Skeletal muscle cell (primary cell): ENCODE measurements around the gene PRM2.

Source experiments
- DNase-seq: peaks from one replicate; pipeline ENCODE4 v3.0.0-alpha.2; 2010; ENCODE audit warnings: low read depth
- H3K4me3 ChIP-seq: 2 replicates; pipeline ENCODE4 v1.5.1; 2011; ENCODE audit warnings: low read depth, mild to moderate bottlenecking, control low read depth, low read length, moderate library complexity

PRM2 gene

DNA sequence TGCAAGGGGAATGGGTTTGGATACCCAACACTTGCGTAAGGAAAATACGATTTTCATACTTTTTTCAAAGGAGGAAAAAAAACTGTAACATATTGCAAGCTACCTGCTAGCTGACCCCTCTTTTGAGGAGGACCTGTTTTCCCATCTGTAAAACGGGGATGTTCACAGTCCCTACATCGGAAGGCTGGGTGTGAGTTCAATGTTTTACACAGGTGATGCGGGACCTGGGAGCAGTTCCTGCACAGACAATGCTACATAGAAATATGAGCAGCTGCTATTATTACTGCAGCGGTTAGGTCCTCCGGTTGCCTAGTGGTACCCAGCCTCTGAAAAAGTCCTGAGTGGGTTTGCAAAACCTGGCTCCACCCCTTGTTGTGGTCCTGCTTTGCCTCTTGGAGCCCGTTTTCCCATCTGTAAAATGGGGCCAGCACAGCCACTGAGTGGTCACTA, 23.8 kb downstream of the PRM2 start:
- no peak for DNase-seq
- no peak overlapping the region for H3K4me3 ChIP-seq

DNA sequence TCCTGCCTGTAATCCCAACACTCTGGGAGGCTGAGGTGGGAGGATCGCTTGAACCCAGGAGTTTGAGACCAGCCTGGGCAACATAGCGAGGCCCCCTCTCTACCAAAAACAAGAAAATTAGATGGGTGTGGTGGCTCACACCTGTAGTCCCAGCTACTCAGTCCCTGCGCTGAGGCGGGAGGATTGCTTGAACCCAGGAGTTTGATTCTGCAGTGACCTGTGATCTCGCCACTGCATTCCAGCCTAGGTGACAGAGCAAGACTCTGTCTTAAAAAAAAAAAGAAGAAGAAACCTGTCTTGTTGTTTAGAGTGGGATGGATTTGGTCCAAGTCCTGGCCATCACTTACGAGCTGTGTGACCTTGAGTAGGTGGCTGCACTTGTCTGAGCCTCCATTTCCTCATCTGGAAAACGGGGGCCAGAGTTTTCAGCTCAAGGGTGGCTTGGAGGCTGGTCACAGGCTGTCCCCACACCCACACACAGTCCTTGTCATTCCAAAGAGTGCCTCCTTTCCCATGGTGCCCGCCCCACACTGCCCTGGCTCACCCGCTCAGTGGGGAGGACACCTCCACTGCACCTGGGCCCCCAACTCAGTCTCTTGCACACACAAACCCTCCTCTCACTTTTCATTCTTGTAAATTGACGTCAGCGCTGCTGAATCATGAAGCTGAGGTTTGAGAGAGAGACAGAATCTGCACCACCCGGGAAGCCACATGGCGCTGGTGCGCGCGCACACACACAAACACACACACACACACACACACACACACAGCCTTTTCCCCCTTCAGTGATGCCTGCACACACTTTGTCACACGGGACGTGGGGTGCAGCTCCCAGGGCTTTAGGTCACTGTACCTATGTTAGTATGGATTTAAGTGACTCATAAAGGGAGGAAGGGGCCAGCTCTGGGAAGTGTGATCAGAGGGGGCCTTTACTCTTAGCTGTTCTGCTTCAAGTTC, 24.5 kb downstream of the PRM2 start:
- peak; percentile 53 for DNase-seq
- H3K4me3 ChIP-seq = no peak overlapping the region

DNA sequence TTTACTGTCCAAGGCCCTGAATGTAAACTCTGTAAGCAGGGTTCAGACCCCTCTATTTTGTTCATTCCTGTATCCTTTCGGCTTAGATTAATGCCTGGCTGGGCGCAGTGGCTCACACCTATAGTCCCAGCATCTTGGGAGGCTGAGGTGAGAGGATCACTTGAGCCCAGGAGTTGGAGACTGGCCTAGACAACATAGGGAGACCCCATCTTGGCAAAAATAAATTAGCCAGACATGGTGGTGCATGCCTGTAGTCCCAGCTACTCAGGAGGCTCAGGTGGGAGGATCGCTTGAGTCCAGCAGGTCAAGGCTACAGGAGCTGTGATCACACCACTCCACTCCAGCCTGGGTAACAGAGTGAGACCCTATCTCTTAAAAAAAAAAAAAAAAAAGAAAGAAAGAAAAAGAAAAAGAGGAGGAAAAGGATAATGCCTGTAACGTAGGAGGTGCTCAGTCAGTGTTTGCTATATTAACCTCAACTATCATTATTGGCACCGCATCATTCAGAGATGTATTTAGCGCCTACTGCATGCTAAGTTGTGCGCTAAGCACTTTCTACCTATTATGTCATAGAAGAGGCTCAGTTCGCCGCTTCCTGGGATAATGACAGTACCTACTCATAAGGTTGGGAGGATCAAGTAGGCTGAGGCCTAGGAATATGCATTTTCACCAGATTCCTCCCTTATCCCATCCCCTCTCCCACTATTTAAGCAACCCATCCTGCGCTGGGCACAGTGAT, 25.3 kb downstream of the PRM2 start:
- no peak for DNase-seq

DNA sequence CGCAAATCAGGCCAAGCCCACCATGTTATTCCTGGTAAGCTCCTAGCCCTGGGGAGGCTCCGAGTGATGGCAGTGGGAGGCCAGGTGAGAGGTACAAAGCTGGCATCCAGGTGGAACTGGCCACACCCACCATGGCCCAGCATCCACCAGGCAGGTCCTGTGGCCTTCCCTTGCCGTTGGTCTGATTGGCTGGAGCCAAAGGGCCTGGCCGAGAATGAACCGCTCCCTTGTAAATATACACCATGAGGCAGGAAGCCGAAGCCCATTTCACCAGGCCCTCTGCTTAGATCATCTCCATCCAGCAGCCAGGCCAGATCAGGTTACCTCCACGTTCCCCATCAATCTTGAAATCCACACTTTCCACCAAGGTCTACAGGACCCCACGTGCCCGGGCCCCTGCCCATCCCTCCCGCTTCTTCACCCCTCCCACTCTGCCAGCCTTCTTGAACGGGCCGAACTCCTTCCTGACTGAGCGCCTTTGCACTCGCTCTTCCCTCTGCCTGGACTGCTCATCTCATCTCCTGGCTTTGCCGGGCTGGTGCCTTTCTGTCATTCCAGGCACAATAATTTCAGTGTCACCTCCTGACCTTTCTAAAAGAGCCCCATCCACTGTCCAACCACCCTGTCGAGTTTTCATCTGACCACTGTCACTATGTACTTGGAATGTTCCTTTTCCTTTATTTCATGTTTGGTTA, 26.0 kb downstream of the PRM2 start:
- no peak for DNase-seq
- H3K4me3 ChIP-seq = no peak overlapping the region

More for the DNA sequence above, 25.3 kb downstream of the PRM2 start:
- H3K4me3 ChIP-seq = no peak overlapping the region

DNA sequence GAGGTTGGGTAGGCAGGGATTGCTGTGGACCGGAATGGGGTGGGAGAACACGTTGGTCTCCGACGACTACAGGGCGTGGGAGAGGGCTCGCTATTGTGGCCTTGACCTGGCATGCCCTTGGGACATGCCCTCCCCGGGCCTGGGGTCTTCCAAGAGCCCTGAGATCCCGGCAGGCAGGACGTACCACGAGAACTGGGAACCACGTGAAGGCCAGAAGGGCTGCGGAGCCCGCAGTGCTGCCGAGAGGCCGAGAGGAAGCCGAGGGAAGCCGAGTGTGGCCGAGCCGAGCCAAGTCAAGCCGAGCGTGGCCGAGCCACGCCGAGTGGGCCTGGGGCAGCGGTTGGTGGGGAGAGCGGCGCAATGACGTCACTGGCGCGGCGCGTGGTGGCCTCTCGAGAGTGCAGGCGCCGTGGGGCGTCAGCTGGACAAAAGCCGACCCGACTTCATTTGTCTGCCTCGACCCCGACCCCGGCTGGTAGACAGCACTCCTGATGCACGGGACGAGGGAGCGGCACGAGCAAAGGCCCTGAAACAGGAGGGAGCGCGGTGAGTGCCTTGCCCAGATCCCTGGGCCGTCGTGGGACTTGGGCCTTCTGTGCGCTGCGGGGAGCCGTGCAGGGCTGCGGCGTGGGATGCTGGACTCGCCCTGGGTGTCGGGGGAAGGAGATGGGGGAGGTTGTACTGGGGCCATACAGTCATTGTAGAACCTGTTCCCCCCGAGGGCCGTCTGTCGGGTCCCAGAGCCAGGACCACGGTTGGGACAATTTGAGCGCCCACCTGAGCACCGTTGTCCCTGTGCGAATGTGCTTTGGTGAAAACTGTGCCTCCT, 26.8 kb downstream of the PRM2 start:
- no peak for DNase-seq
- H3K4me3 ChIP-seq = no peak overlapping the region

DNA sequence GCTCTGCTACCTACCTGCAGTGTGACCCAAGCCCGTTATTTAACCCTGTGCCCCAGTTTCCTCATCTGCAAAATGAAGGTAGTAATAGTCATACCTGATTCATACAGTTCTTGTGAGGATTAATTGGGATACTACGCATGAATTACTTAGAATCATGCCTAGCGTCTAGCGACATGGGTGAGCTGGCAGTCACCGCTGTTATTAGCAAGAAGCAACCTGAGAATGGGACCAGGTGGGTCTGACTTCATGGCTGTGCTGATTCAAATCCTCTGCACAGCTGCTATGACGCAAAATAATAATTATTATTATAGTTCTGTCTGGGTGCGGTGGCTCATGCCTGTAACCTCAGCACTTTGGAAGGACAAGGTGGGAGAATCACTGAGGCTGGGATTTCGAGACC, 28.1 kb downstream of the PRM2 start:
- DNase-seq = no peak
- no peak overlapping the region for H3K4me3 ChIP-seq

DNA sequence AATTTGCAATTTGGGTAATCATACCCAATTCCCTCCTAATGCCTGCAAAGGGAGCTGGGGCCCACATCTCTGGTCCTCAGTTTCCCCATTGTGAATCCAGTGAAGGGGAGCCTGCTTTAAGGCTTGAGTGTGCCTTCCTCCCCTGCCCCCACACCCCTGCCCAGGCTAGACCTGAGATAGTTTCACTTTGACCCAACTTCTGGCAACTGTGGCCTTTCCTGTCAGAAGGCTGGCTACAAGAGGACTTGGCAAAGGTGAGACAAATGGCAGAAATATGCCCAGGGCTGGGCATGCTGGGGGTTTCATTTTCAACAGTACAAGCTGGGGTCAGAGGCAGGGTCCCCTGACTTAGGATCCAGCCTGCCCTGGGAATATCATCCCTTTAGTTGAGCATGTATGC, 30.3 kb downstream of the PRM2 start:
- H3K4me3 ChIP-seq = no peak overlapping the region
- DNase-seq = no peak

DNA sequence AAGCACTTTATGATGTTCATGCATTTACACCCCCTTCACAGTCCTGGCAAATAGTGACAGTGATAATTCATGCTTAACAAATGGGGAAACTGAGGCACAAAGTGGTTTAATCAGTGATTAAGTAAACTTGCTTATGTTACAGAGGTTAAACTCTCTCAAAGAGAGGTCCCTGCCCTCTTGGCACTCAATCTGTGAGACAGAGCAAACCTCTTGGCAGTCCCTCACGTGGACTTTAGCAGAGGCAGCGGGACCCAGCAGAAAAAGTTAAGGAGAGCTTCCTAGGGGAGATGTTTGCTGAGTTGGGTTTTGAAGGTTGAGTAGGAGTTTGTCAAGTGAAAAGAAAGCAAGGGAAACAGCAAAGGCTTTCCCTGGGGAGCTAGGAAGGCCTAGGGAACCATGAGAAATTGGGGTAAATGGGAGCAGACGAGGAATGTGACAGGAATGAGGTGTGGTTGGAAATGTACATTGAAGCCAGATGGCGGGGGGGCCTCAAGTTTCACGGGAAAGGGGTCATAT, 31.0 kb downstream of the PRM2 start:
- DNase-seq = no peak
- no peak overlapping the region for H3K4me3 ChIP-seq

DNA sequence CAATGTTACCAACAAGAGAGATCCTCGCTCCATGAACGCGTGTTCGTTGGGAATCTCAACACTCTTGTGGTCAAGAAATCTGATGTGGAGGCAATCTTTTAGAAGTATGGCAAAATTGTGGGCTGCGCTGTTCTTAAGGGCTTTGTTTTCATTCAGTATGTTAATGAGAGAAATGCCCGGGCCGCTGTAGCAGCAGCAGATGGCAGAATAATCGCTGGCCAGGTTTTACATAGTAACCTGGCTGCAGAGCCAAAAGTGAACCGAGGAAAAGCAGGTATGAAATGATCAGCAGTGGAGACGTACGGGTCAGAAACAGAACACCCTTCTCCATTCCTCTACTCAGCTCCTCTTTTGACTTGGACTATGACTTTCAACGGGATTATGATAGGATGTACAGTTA, 33.6 kb downstream of the PRM2 start:
- H3K4me3 ChIP-seq = no peak overlapping the region
- DNase-seq = no peak

DNA sequence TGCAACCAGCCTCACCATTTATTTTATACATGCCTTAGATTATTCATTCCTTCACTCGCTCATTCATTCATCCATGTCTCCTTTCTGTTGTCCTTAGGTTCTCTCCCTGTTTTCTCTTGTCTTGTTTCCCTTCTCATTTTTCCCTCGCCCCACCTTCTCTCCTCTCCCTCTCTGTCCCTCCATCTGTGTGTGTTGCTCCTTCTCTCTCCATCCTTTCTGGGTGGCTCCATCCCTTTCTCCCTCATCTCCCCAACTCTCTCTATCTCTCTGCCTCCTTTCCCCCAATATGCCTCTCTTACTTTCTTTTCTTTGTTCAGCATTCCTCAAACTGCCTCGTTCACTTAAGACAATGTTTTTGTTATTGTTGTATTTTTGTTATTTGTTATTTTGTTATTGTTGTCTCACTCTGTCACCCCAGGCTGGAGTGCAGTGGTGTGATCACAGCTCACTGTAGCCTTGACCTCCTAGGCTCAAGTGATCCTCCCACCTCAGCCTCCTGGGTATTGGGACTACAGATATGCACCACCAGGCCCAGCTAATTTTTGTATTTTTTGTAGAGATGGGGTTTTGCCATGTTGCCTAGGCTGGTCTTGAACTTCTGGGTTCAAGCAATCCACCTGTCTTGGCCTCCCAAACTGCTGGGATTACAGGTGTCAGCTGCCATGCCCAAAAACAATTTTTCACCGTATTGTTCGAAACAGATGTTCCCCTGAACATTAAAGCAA, 34.6 kb downstream of the PRM2 start:
- no peak overlapping the region for H3K4me3 ChIP-seq
- no peak for DNase-seq

DNA sequence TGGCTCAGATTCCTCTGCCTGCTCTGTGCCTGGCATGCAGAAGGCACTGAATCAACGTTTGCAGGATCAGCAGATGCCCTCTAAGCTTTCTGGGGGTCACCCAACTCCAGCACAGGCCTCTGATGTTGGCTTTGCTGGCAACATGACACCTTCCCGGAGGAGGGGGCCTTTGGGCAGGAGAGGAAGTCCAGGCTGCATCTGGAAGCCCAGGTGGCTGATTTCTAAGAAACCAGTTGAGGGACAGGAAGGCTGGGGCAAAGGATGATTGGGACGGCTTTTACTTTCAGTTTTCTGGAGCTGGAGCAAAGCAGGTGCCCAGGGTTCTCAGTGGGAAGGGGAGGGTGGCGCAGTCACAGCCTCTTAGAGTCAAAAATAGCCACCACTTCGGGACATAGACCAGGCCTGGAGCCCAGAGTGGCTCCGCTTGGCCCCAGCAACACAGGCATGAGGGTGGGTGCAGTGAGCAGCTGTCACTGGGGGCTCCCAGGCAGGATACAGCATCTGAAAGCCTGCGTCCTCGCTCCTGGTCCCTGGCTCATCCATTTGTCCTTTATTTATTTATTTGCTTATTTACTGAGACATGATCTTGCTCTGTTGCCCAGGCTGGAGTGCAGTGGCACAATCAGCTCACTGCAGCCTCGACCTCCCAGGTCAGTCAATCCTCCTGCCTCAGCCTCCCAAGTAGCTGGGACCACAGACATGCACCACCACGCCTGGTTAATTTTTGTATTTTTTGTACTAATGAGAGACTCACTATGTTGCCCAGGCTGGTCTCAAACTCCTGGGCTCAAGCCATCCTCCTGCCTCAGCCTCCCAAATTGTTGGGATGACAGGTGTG, 35.4 kb downstream of the PRM2 start:
- H3K4me3 ChIP-seq = no peak overlapping the region
- no peak for DNase-seq

DNA sequence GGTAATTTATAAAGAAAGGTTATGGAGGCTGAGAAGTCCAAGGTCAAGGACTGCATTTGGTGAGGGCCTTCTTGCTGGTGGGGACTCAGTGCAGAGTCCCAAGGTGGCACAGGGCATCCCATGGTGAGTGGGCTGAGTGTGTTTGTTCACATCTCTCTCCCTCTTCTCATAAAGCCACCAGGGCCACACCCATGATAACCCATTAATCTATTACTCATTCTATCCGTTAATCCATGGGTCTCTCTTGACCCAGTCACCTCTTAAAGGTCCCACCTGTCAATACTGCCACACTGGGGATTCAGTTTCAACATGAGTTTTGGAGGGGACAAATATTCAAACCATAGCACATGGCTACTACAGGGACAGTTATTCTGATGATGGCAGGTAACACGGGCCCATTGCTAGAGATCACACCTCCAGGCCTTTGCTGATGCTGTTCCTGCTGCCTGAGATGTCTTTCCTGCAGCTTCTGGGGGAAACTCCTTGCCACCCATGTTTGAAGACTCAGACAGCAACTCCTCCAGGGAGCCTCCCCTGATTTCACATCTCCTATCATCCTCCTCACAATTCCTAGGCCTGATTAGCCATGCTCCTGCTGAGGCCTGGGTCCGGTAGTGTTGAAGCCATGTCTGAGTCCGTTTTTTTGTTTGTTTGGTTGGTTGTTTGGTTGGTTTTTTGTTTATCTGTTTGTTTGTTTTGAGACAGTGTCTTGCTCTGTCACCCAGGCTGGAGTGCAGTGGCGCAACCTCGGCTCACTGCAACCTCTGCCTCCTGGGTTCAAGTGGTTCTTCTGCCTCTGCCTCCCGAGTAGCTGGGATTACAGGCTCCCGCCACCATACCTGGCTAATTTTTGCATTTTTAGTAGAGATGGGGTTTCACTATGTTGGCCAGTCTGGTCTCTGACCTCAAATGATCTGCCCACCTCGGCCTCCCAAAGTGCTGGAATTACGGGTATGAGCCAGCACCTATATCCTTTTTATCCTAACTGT, 36.3 kb downstream of the PRM2 start:
- DNase-seq = no peak
- H3K4me3 ChIP-seq = no peak overlapping the region

DNA sequence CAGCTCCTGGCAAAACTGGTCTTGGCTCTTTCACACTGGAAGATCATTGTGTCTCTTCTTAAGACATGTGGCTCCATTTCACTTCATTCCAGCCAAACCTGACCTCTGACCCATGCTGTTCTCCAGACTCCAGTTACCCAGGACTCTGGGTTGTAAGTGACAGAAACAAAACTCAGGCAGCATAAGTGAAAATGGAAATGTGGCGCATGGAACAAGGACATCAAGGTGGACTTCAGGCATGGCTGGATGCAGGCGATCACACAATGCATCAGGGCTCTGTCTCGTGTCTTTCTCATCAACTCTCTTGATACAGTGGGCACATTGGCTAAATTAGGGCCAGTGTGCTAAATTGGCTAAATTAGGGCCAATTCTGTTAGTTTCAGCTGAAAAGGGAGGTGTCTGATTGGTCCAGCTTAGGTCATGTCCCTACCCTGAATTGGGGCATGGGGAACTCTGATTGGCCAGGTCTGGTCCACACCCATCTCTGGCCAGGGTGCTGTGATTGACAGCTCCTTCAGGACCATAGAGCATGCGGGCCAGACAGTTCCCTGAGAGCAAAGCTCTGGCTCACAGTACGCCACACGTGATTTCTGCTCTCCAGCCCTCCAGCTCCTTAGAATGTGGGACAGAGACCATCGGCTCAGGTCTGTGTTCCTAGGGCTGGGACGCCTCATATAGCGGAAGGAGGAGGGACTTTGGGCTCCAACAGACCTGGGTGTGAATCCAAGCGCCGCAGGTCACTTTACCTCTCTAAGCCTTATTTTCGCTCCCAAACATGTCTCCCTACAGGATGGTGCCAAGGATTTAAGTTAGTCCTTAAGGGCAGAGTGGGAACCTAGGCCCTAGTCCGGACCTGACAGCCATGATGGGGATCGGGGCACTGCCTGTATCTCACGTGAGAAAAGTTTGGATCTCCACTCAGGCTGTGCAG, 37.7 kb downstream of the PRM2 start:
- H3K4me3 ChIP-seq = no peak overlapping the region
- no peak for DNase-seq

DNA sequence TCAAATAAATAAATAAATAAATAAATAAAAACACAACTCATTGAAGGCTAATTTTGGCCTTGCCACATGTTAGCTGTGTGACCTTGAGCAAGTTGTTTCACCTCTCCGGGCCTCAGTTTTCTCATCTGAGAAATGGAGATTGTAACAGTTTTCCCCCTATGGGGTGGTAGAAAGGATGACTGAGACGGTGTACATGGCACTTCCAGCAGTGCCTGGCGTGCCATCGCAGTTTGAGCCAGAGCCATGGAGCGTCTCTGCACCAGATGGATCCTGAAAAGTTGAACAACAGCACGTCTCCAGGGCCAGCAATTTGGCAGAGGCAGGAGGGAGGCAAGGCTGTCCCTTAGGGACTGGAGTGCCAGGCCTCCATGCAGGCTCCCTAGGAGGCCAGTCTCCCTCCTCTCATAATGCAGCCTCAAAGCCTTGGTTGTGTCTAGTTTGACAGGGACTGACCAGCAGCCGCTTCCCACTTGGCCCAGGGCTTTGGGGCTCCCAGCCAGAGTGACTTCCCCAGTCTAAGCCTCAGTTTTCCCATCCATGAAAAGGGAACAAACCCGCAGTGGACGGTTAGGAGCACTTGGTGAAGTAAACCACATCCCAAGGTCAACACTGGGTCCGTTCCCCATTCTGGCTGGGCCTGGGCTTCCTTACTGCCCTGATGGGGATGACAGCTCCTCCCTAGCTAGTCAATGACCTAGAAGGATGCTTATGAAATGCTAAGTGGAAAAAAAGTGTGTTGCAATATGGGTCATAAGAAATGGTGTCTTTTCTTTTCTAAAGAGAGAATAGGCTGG, 39.6 kb downstream of the PRM2 start:
- no peak for DNase-seq
- H3K4me3 ChIP-seq = no peak overlapping the region

DNA sequence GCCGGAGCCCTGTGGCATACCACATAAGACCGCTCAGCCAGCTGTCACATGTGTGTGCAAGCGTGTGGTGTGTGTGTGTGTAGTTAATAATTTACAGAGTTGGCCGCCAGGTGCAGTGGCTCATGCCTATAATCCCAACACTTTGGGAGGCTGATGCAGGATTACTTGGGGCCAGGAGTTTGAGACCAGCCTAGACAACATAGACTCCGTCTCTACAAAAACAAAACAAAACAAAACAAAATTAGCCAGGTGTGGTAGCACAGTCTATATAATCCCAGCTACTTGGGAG, 40.6 kb downstream of the PRM2 start:
- no peak for DNase-seq
- H3K4me3 ChIP-seq = no peak overlapping the region
